H9 (cell line): Measurements from ENCODE around the gene ATP6V0B. TPM values are rescaled to one million over a fixed set of nuclear protein-coding genes. Genes with fewer than 3 reads are reported as not detected.

ENCODE experiments used
- DNase-seq: peaks from one replicate; pipeline ENCODE4 v3.0.0-alpha.2; 2017
- H2AFZ ChIP-seq: one replicate; pipeline ENCODE4 v1.6.1; 2013; ENCODE audit warnings: mild to moderate bottlenecking, low read length, control low read depth, moderate library complexity
- H2AK5ac ChIP-seq: 2 replicates; pipeline ENCODE4 v1.6.1; 2013; ENCODE audit warnings: low read length, control low read depth, mixed read lengths; ENCODE audit not compliant: insufficient read length
- H2BK120ac ChIP-seq: one replicate; pipeline ENCODE4 v1.6.1; 2013; ENCODE audit warnings: low read depth, mild to moderate bottlenecking, low read length, control low read depth, inconsistent platforms; ENCODE audit not compliant: poor library complexity, severe bottlenecking
- H2BK12ac ChIP-seq: 2 replicates; pipeline ENCODE4 v1.6.1; 2013; ENCODE audit warnings: low read length, control low read depth, mixed read lengths, low read depth; ENCODE audit not compliant: insufficient read length
- H2BK15ac ChIP-seq: 2 replicates; pipeline ENCODE4 v1.6.1; 2013; ENCODE audit warnings: low read depth, low read length, control low read depth
- H2BK20ac ChIP-seq: one replicate; pipeline ENCODE4 v1.6.1; 2013; ENCODE audit warnings: low read depth, mild to moderate bottlenecking, low read length, control low read depth, inconsistent platforms; ENCODE audit not compliant: poor library complexity, severe bottlenecking
- H2BK5ac ChIP-seq: 2 replicates; pipeline ENCODE4 v1.6.1; 2013; ENCODE audit warnings: low read length, control low read depth, mixed read lengths; ENCODE audit not compliant: insufficient read length
- H3K14ac ChIP-seq: 2 replicates; pipeline ENCODE4 v1.6.1; 2013; ENCODE audit warnings: low read length, control low read depth; ENCODE audit not compliant: insufficient read depth
- H3K18ac ChIP-seq: 2 replicates; pipeline ENCODE4 v1.6.1; 2013; ENCODE audit warnings: low read depth, mild to moderate bottlenecking, mixed read lengths, low read length, control low read depth; ENCODE audit not compliant: insufficient read length
- H3K23ac ChIP-seq: 2 replicates; pipeline ENCODE4 v1.6.1; 2013; ENCODE audit warnings: low read length, control low read depth, mixed read lengths, low read depth; ENCODE audit not compliant: insufficient read length
- H3K23me2 ChIP-seq: 2 replicates; pipeline ENCODE4 v1.6.1; 2013; ENCODE audit warnings: low read depth, mild to moderate bottlenecking, mixed read lengths, low read length, control low read depth; ENCODE audit not compliant: insufficient read length, poor library complexity, severe bottlenecking
- H3K27ac ChIP-seq: 2 replicates; pipeline ENCODE4 v1.5.1; 2013; ENCODE audit warnings: low read length, control low read depth, mixed read lengths, low read depth; ENCODE audit not compliant: insufficient read length
- H3K27me3 ChIP-seq: 2 replicates; pipeline ENCODE4 v1.6.1; 2013; ENCODE audit warnings: low read length, control low read depth, inconsistent platforms; ENCODE audit not compliant: insufficient read depth
- H3K4ac ChIP-seq: 2 replicates; pipeline ENCODE4 v1.6.1; 2013; ENCODE audit warnings: low read depth, mild to moderate bottlenecking, control low read depth, inconsistent platforms, low read length, moderate library complexity
- H3K4me1 ChIP-seq: 2 replicates; pipeline ENCODE4 v1.6.1; 2013; ENCODE audit warnings: low read length, control low read depth, inconsistent platforms; ENCODE audit not compliant: insufficient read depth
- H3K4me2 ChIP-seq: 2 replicates; pipeline ENCODE4 v1.6.1; 2013; ENCODE audit warnings: low read length, control low read depth, mixed read lengths; ENCODE audit not compliant: insufficient read length, insufficient read depth
- H3K56ac ChIP-seq: 2 replicates; pipeline ENCODE4 v1.6.1; 2013; ENCODE audit warnings: low read depth, mild to moderate bottlenecking, mixed read lengths, low read length, control low read depth; ENCODE audit not compliant: insufficient read length
- H3K79me1 ChIP-seq: 2 replicates; pipeline ENCODE4 v1.6.1; 2013; ENCODE audit warnings: low read depth, mild to moderate bottlenecking, moderate library complexity, low read length, control low read depth, inconsistent platforms; ENCODE audit not compliant: insufficient read depth, poor library complexity, severe bottlenecking
- H3K79me2 ChIP-seq: 2 replicates; pipeline ENCODE4 v1.6.1; 2013; ENCODE audit warnings: low read length, control low read depth, inconsistent platforms; ENCODE audit not compliant: insufficient read depth
- H3K9ac ChIP-seq: 2 replicates; pipeline ENCODE4 v1.6.1; 2013; ENCODE audit warnings: low read length, control low read depth, mixed read lengths; ENCODE audit not compliant: insufficient read length; ENCODE audit errors: extremely low read depth
- H3K9me3 ChIP-seq: one replicate; pipeline ENCODE4 v1.6.1; 2013; ENCODE audit warnings: low read depth, low read length, inconsistent platforms; ENCODE audit not compliant: control insufficient read depth
- H3T11ph ChIP-seq: one replicate; pipeline ENCODE4 v1.6.1; 2013; ENCODE audit warnings: mild to moderate bottlenecking, low read length, control low read depth, inconsistent platforms
- H4K20me1 ChIP-seq: one replicate; pipeline ENCODE4 v1.6.1; 2013; ENCODE audit not compliant: control insufficient read depth, insufficient read length, insufficient read depth
- H4K5ac ChIP-seq: 2 replicates; pipeline ENCODE4 v1.6.1; 2013; ENCODE audit warnings: low read depth, mild to moderate bottlenecking, mixed read lengths, low read length, control low read depth; ENCODE audit not compliant: insufficient read length
- H4K8ac ChIP-seq: replicated peaks from 2 replicates; pipeline ENCODE4 v1.6.1; 2013; ENCODE audit warnings: low read length, control low read depth, mixed read lengths, low read depth; ENCODE audit not compliant: insufficient read length
- H4K91ac ChIP-seq: 2 replicates; pipeline ENCODE4 v1.6.1; 2013; ENCODE audit warnings: low read depth, mild to moderate bottlenecking, moderate library complexity, mixed read lengths, low read length, control low read depth; ENCODE audit not compliant: insufficient read length
- H3K27ac Mint-ChIP-seq, 3 experiments: 2 replicates in 2 of 3; 3 replicates in 1 of 3; pipeline ENCODE4 v1.8.0; 2020 to 2021; ENCODE audit warnings: mixed read lengths in 3 of 3, mild to moderate bottlenecking in 1 of 3, moderate library complexity in 1 of 3
- H3K27me3 Mint-ChIP-seq: 2 replicates; pipeline ENCODE4 v1.8.0; 2021; ENCODE audit warnings: low read depth, mild to moderate bottlenecking, moderate library complexity, mixed read lengths
- H3K36me3 Mint-ChIP-seq, 3 experiments: 2 replicates in 2 of 3; 3 replicates in 1 of 3; pipeline ENCODE4 v1.8.0; 2020 to 2021; ENCODE audit warnings: low read depth in 3 of 3, mixed read lengths in 3 of 3; ENCODE audit not compliant: insufficient read depth in 1 of 3
- H3K4me1 Mint-ChIP-seq, 2 experiments: 2 replicates each; pipeline ENCODE4 v1.8.0; 2020; ENCODE audit warnings: mixed read lengths in 2 of 2
- H3K4me3 Mint-ChIP-seq, 2 experiments: 2 replicates in 1 of 2; 3 replicates in 1 of 2; pipeline ENCODE4 v1.8.0; 2020 to 2021; ENCODE audit warnings: mild to moderate bottlenecking in 2 of 2, mixed read lengths in 2 of 2, moderate library complexity in 1 of 2
- H3K9me3 Mint-ChIP-seq, 2 experiments: 2 replicates in 1 of 2; 3 replicates in 1 of 2; pipeline ENCODE4 v1.8.0; 2020; ENCODE audit warnings: mild to moderate bottlenecking in 2 of 2, mixed read lengths in 2 of 2, moderate library complexity in 1 of 2
- WGBS: extraction: QIAGEN DNeasy Blood & Tissue Kit; methylation state at CpG from one replicate; pipeline ENCODE4 v1.1.7; 2013; ENCODE audit warnings: missing lambda C conversion rate, low lambda C conversion rate, mixed read lengths; ENCODE audit not compliant: insufficient read length; ENCODE audit errors: extremely low coverage; 5-methylcytosine and 5-hydroxymethylcytosine counted together
- total RNA-seq: library from RNA; stranded (reverse); gene quantifications from 2 replicates; pipeline ENCODE4 v1.2.1, GENCODE V29; 2021
- TF ChIP-seq, protein P1 (sequence below): fragments of 200-600 bp; sonication (generic); conservative IDR thresholded peaks from 3 replicates; pipeline ENCODE4 v1.8.0; 2021; ENCODE audit warnings: antibody characterized with exemption, mild to moderate bottlenecking

Gene ATP6V0B
- total RNA-seq, 1 experiment from 2014 or later: 131 TPM

DNA sequence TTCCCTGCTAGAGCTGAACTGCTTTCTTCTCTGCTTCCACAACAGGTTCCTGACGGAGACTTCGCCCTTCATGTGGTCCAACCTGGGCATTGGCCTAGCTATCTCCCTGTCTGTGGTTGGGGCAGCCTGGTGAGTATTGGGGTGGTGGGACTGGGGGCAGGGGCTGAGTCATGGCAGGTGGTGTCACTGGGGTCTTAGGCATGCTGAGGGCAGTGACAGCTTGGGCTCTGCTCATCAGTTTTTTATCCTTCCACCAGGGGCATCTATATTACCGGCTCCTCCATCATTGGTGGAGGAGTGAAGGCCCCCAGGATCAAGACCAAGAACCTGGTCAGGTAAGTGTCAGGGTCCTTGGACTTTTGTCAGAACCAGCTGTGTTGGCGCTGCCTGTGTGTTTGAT lies 1.3 kb downstream of the ATP6V0B start:
- peak overlapping the region; percentile 82 for H3K4me2 ChIP-seq
- Mint-ChIP-seq H3K36me3 (peaks cover 23 to 47% (median 43%) of the 10 kb centered on the region in 3 experiments; a peak in 6 of 7 replicates), H3K4me1 (peaks cover 36 to 41% of the 10 kb centered on the region in 2 experiments), H3K9me3 (no peaks in the 10 kb centered on the region; a peak in 1 of 5 replicates), H3K27ac (no peak overlapping the region; a peak in 2 of 7 replicates), H3K27me3 (no peaks in the 10 kb centered on the region), H3K4me3 (peak overlapping the region; percentile 82 to 95)
- no peak overlapping the region for H4K5ac ChIP-seq
- no peak overlapping the region for H4K91ac ChIP-seq
- H3T11ph ChIP-seq: no peak overlapping the region
- peaks cover 6% of the 10 kb centered on the region for H3K79me1 ChIP-seq
- no peak overlapping the region for H2BK120ac ChIP-seq
- no peak overlapping the region for H3K18ac ChIP-seq
- H2AK5ac ChIP-seq: no peak overlapping the region
- no peak overlapping the region for H3K14ac ChIP-seq
- TF ChIP-seq, protein P1, sequence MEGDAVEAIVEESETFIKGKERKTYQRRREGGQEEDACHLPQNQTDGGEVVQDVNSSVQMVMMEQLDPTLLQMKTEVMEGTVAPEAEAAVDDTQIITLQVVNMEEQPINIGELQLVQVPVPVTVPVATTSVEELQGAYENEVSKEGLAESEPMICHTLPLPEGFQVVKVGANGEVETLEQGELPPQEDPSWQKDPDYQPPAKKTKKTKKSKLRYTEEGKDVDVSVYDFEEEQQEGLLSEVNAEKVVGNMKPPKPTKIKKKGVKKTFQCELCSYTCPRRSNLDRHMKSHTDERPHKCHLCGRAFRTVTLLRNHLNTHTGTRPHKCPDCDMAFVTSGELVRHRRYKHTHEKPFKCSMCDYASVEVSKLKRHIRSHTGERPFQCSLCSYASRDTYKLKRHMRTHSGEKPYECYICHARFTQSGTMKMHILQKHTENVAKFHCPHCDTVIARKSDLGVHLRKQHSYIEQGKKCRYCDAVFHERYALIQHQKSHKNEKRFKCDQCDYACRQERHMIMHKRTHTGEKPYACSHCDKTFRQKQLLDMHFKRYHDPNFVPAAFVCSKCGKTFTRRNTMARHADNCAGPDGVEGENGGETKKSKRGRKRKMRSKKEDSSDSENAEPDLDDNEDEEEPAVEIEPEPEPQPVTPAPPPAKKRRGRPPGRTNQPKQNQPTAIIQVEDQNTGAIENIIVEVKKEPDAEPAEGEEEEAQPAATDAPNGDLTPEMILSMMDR: peak; percentile 12; the same call in 1 of the 3 replicates
- H2BK5ac ChIP-seq: no peak overlapping the region
- H4K8ac ChIP-seq: no peak overlapping the region
- no peak overlapping the region for H2BK20ac ChIP-seq
- H3K23me2 ChIP-seq: peaks cover 23% of the 10 kb centered on the region
- peak overlapping the region; percentile 53 for H3K9ac ChIP-seq
- no peak overlapping the region for H3K23ac ChIP-seq
- no peak overlapping the region for H3K27ac ChIP-seq
- H2BK12ac ChIP-seq: no peak overlapping the region
- H2BK15ac ChIP-seq: no peak overlapping the region
- no peak overlapping the region for H3K56ac ChIP-seq
- H2AFZ ChIP-seq: no peak overlapping the region
- H3K79me2 ChIP-seq: peaks cover 3% of the 10 kb centered on the region; the same call in 1 of the 2 replicates
- WGBS: no CpG with 5 or more reads among the region's 4 CpGs
- no peak overlapping the region for H3K4ac ChIP-seq
- peaks cover 8% of the 10 kb centered on the region; the same call in 1 of the 2 replicates for H3K4me1 ChIP-seq
- H4K20me1 ChIP-seq: no peaks in the 10 kb centered on the region
- no peaks in the 10 kb centered on the region for H3K27me3 ChIP-seq
- H3K9me3 ChIP-seq: no peaks in the 10 kb centered on the region
- DNase-seq: no peak
